Prostate gland (tissue), 2 donors: ENCODE data around the gene ZNF273. TPM values are rescaled to one million over a fixed set of nuclear protein-coding genes. Genes with fewer than 3 reads are reported as not detected.
"Not testable (repeated sequence)": the region's sequence is repeated elsewhere in the genome, so short reads cannot be mapped to it uniquely, and the experiment has no call there.

ENCODE experiments used
- DNase-seq: peaks from one replicate; pipeline ENCODE4 v3.0.0-alpha.2; 2019; ENCODE audit warnings: low spot score
- H3K27ac ChIP-seq, 2 donors: fragments of 200-600 bp; sonication (generic); 2 replicates each; pipeline ENCODE4 v1.5.1; 2017 to 2019
- H3K27me3 ChIP-seq: fragments of 200-600 bp; sonication (generic); replicated peaks from 2 replicates; pipeline ENCODE4 v1.5.1; 2019; ENCODE audit not compliant: insufficient read depth
- H3K36me3 ChIP-seq, 2 donors: fragments of 200-600 bp; sonication (generic); 1 replicate in 1 of 2; 2 replicates in 1 of 2; pipeline versions ENCODE4 v1.5.1 to v1.8.1; 2017 to 2019
- H3K4me1 ChIP-seq: fragments of 200-600 bp; sonication (generic); replicated peaks from 2 replicates; pipeline ENCODE4 v1.5.1; 2019
- H3K4me3 ChIP-seq, 2 donors: fragments of 200-600 bp; sonication (generic); 2 replicates each; pipeline ENCODE4 v1.5.1; 2017 to 2019
- H3K9me3 ChIP-seq: fragments of 200-600 bp; sonication (generic); 2 replicates; pipeline ENCODE4 v1.5.1; 2017
- POLR2A ChIP-seq: fragments of 450-650 bp; IDR thresholded peaks from one replicate; pipeline ENCODE4 v1.6.1; 2016; ENCODE audit warnings: antibody characterized with exemption, mild to moderate bottlenecking
- POLR2AphosphoS5 ChIP-seq: sonication (generic); formaldehyde crosslinking; IDR thresholded peaks from one replicate; pipeline ENCODE4 v1.6.1; 2017; ENCODE audit warnings: antibody characterized with exemption
- WGBS: methylation state at CpG from one replicate; pipeline ENCODE4 v1.1.5; 2018; 5-methylcytosine and 5-hydroxymethylcytosine counted together
- intact Hi-C: fragments of 100-400 bp; cut with DNase I; formaldehyde crosslinking; loops from one replicate; pipeline ENCODE4 v1.14.2; 2022
- total RNA-seq, 2 donors: library from RNA; depleted of rRNA; stranded (reverse); fragments of >200 nt; gene quantifications; one replicate each; pipeline ENCODE4 v1.1.0, GENCODE V29; 2016
- TF ChIP-seq, protein P1 (sequence below), 4 experiments: fragments of 200-600 bp in 2 of 4; fragments of 450-650 bp in 2 of 4; sonication (generic) in 2 of 4; IDR thresholded peaks; 1 replicate in 3 of 4; 2 replicates in 1 of 4; pipeline ENCODE4 v1.5.1; 2016 to 2019; ENCODE audit warnings: antibody characterized with exemption in 4 of 4, mild to moderate bottlenecking in 2 of 4, moderate library complexity in 2 of 4

ZNF273 gene
- 10 to 100 TPM in 1 of 2 donors, 1 to 10 TPM in 1; 9.7 to 11.5 TPM for total RNA-seq

DNA sequence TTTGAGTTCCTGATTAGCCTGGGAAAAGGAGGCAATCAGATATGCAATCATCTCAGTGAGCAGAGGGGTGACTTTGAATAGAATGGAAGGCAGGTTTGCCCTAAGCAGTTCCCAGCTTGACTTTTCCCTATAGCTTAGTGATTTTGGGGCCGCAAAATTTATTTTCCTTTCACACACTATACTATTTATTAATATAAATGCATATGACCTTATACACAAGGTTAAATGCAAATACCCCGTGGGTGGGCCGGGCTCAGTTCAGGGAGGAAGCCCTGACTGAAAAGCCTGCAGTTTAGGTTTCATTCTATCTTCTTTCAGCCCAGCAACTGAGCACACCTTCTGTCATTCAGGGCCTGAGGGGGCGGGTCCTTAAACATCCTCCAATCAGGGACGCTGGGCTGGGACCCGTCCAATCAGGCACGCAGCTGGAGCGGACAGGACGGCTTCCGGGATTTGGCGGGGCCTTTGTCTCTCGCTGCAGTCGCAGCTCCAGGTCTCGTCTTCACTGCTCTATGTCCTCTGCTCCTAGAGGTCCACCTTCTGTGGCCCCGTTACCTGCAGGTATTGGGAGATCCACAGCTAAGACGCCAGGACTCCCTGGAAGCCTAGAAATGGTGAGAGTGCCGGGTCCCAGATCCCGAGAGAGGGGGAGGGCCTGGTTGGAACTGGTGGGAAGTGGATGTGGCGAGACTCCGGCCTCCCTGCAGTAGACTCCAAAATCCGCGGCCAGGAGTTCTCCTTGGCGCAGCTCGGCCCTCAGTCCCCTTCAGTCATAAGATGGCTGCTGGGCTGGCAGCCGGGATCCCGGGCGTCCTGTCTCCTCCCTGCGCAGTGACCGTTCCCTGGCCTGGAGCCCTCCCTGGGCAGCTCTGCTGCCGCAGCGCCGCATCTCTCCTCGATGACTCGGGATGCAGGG, at the start of gene ZNF273:
TSS of gene ZNF273 (plus strand) at position 468 of the 916 bp plus-strand sequence. CDS start at position 513, 45 bp downstream.
- H3K27ac ChIP-seq: peak within 1 kb of the TSS; percentile 65 to 79
- DNase-seq: peak; percentile 95
- H3K4me3 ChIP-seq: peak within 1 kb of the TSS; percentile 58 to 80
- H3K27me3 ChIP-seq: no peaks in the 10 kb centered on the region
- peak; percentile 87 for TF ChIP-seq POLR2AphosphoS5
- peak; percentile 42 for TF ChIP-seq POLR2A
- TF ChIP-seq, protein P1, sequence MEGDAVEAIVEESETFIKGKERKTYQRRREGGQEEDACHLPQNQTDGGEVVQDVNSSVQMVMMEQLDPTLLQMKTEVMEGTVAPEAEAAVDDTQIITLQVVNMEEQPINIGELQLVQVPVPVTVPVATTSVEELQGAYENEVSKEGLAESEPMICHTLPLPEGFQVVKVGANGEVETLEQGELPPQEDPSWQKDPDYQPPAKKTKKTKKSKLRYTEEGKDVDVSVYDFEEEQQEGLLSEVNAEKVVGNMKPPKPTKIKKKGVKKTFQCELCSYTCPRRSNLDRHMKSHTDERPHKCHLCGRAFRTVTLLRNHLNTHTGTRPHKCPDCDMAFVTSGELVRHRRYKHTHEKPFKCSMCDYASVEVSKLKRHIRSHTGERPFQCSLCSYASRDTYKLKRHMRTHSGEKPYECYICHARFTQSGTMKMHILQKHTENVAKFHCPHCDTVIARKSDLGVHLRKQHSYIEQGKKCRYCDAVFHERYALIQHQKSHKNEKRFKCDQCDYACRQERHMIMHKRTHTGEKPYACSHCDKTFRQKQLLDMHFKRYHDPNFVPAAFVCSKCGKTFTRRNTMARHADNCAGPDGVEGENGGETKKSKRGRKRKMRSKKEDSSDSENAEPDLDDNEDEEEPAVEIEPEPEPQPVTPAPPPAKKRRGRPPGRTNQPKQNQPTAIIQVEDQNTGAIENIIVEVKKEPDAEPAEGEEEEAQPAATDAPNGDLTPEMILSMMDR (IDR thresholded peaks at IDR 0.05): no peak
- H3K4me1 ChIP-seq: no peaks in the 10 kb centered on the region
- intact Hi-C loops: no loop called here
- H3K9me3 ChIP-seq: no peaks in the 10 kb centered on the region
- H3K36me3 ChIP-seq: no peaks in the 10 kb centered on the region
- under 1% methylated on average over 34 of the region's 34 CpGs for WGBS

GRCh38 chr7:64853679-64854078, 49.4 kb upstream of the ZNF273 start:
- no peaks in the 10 kb centered on the region for H3K27me3 ChIP-seq
- 69% methylated on average over 4 of the region's 4 CpGs for WGBS
- intact Hi-C loops: no loop called here

GRCh38 chr7:64854969-64855368, 48.1 kb upstream of the ZNF273 start:
- no peak overlapping the region for H3K27ac ChIP-seq
- 62% methylated on average over 1 of the region's 1 CpG for WGBS
- H3K36me3 ChIP-seq: no peaks in the 10 kb centered on the region
- intact Hi-C loops: no loop called here
- H3K9me3 ChIP-seq: no peaks in the 10 kb centered on the region
- TF ChIP-seq, protein P1 (IDR thresholded peaks at IDR 0.05): no peak
- TF ChIP-seq POLR2A (no peak), POLR2AphosphoS5 (no peak)
- H3K4me1 ChIP-seq: no peaks in the 10 kb centered on the region
- H3K27me3 ChIP-seq: no peaks in the 10 kb centered on the region
- no peak overlapping the region for H3K4me3 ChIP-seq
- DNase-seq: no peak

More at GRCh38 chr7:64853679-64854078, 49.4 kb upstream of the ZNF273 start:
- no peaks in the 10 kb centered on the region for H3K9me3 ChIP-seq
- DNase-seq: no peak
- H3K27ac ChIP-seq: no peak overlapping the region
- no peak overlapping the region for H3K4me3 ChIP-seq
- no peak for TF ChIP-seq POLR2A
- TF ChIP-seq, protein P1 (IDR thresholded peaks at IDR 0.05): no peak
- TF ChIP-seq POLR2AphosphoS5: no peak
- H3K36me3 ChIP-seq: no peaks in the 10 kb centered on the region
- H3K4me1 ChIP-seq: no peaks in the 10 kb centered on the region

- H3K27me3 ChIP-seq: no peaks in the 10 kb centered on the region
- no peak for DNase-seq
- WGBS: 94% methylated on average over 9 of the region's 9 CpGs
- no peak overlapping the region for H3K4me3 ChIP-seq
- no peaks in the 10 kb centered on the region for H3K9me3 ChIP-seq
- no peaks in the 10 kb centered on the region for H3K36me3 ChIP-seq
- TF ChIP-seq POLR2AphosphoS5: no peak
- TF ChIP-seq, protein P1 (IDR thresholded peaks at IDR 0.05): no peak
- TF ChIP-seq POLR2A: no peak
- no peaks in the 10 kb centered on the region for H3K4me1 ChIP-seq
- no peak overlapping the region for H3K27ac ChIP-seq
- intact Hi-C loops: no loop called here
Measured at GRCh38 chr7:64863021-64863420, 40.1 kb upstream of the ZNF273 start.

DNA sequence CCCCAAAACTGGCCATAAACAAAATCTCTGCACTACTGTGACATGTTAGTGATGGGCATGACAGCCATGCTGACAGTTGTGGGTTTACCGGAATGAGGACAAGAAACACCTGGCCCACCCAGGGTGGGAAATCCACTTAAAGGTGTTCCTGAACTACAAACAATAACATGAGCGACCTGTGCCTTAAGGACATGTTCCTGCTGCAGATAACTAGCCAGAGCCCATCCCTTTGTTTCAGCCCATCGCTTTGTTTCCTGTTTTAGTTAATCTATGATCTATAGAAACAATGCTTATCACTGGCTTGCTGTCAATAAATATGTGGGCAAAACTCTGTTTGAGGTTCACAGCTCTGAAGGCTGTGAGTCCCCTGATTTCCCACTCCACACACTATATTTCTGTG, 39.5 kb upstream of the ZNF273 start:
- DNase-seq, intact Hi-C loops: not testable (repeated sequence)

More for the DNA sequence above, 39.5 kb upstream of the ZNF273 start:
- 86% methylated on average over 3 of the region's 3 CpGs for WGBS
- not testable (repeated sequence) for H3K27me3 ChIP-seq, H3K36me3 ChIP-seq, H3K4me1 ChIP-seq, H3K27ac ChIP-seq, H3K9me3 ChIP-seq, H3K4me3 ChIP-seq
